IPS-15b (cell line): ENCODE results near the gene BBLN.
A peak's percentile ranks its signal among the peaks of the same experiment; 100 is the strongest.
"Not testable (repeated sequence)": the region's sequence is repeated elsewhere in the genome, so short reads cannot be mapped to it uniquely, and the experiment has no call there.

Experiments
- H3K27me3 ChIP-seq: one replicate; pipeline ENCODE4 v1.6.1; 2013; ENCODE audit warnings: low read length; ENCODE audit not compliant: control insufficient read depth, insufficient read depth
- H3K36me3 ChIP-seq: one replicate; pipeline ENCODE4 v1.6.1; 2013; ENCODE audit warnings: low read length; ENCODE audit not compliant: control insufficient read depth, insufficient read depth
- H3K4me1 ChIP-seq: one replicate; pipeline ENCODE4 v1.6.1; 2013; ENCODE audit warnings: mild to moderate bottlenecking, low read length; ENCODE audit not compliant: control insufficient read depth, insufficient read depth
- H3K4me3 ChIP-seq: one replicate; pipeline ENCODE4 v1.5.1; 2013; ENCODE audit warnings: low read depth, low read length
- H3K9ac ChIP-seq: one replicate; pipeline ENCODE4 v1.6.1; 2013; ENCODE audit warnings: low read depth, mild to moderate bottlenecking, low read length
- H3K9me3 ChIP-seq: one replicate; pipeline ENCODE4 v1.6.1; 2013; ENCODE audit warnings: mild to moderate bottlenecking, low read length; ENCODE audit not compliant: control insufficient read depth, insufficient read depth

The BBLN gene

GRCh38 chr9:128127990-128128835 lies 31.9 kb upstream of the BBLN start:
- Histone ChIP-seq H3K9me3 (no peaks in the 10 kb centered on the region), H3K4me3 (peak overlapping the region; percentile 93), H3K27me3 (peaks cover 5% of the 10 kb centered on the region), H3K9ac (peak overlapping the region; percentile 95), H3K36me3 (peaks cover 14% of the 10 kb centered on the region), H3K4me1 (no peaks in the 10 kb centered on the region)

GRCh38 chr9:128128836-128129590 lies 31.1 kb upstream of the BBLN start:
- H3K9me3 ChIP-seq = no peaks in the 10 kb centered on the region
- peak overlapping the region; percentile 93 for H3K4me3 ChIP-seq
- no peaks in the 10 kb centered on the region for H3K4me1 ChIP-seq
- peaks cover 5% of the 10 kb centered on the region for H3K27me3 ChIP-seq
- peak overlapping the region; percentile 37 for H3K9ac ChIP-seq
- H3K36me3 ChIP-seq = peaks cover 7% of the 10 kb centered on the region

GRCh38 chr9:128129976-128130590 lies 30.0 kb upstream of the BBLN start:
- H3K27me3 ChIP-seq, H3K4me1 ChIP-seq, H3K4me3 ChIP-seq, H3K9ac ChIP-seq, H3K36me3 ChIP-seq, H3K9me3 ChIP-seq: not testable (repeated sequence)

GRCh38 chr9:128130651-128131050 lies 29.4 kb upstream of the BBLN start:
- H3K9me3 ChIP-seq, H3K36me3 ChIP-seq, H3K9ac ChIP-seq, H3K4me3 ChIP-seq, H3K4me1 ChIP-seq, H3K27me3 ChIP-seq: not testable (repeated sequence)

GRCh38 chr9:128131346-128131745 lies 28.7 kb upstream of the BBLN start:
- not testable (repeated sequence) for H3K4me3 ChIP-seq, H3K9ac ChIP-seq, H3K36me3 ChIP-seq, H3K27me3 ChIP-seq, H3K9me3 ChIP-seq, H3K4me1 ChIP-seq

- H3K4me1 ChIP-seq, H3K9me3 ChIP-seq, H3K4me3 ChIP-seq, H3K27me3 ChIP-seq, H3K9ac ChIP-seq, H3K36me3 ChIP-seq: not testable (repeated sequence)
These were observed 27.9 kb upstream of the BBLN start for GRCh38 chr9:128132139-128132538.

GRCh38 chr9:128135561-128135960 lies 24.5 kb upstream of the BBLN start:
- not testable (repeated sequence) for H3K4me3 ChIP-seq, H3K9ac ChIP-seq, H3K27me3 ChIP-seq, H3K36me3 ChIP-seq, H3K9me3 ChIP-seq, H3K4me1 ChIP-seq

GRCh38 chr9:128136816-128137793 lies 23.0 kb upstream of the BBLN start:
- Histone ChIP-seq H3K4me3 (no peak overlapping the region), H3K9ac (no peak overlapping the region), H3K9me3 (no peaks in the 10 kb centered on the region), H3K36me3 (no peaks in the 10 kb centered on the region), H3K27me3 (no peaks in the 10 kb centered on the region), H3K4me1 (no peaks in the 10 kb centered on the region)

GRCh38 chr9:128138001-128138400 lies 22.1 kb upstream of the BBLN start:
- H3K27me3 ChIP-seq = no peaks in the 10 kb centered on the region
- no peak overlapping the region for H3K9ac ChIP-seq
- no peaks in the 10 kb centered on the region for H3K9me3 ChIP-seq
- H3K36me3 ChIP-seq = no peaks in the 10 kb centered on the region
- no peaks in the 10 kb centered on the region for H3K4me1 ChIP-seq
- H3K4me3 ChIP-seq = no peak overlapping the region

- H3K4me3 ChIP-seq = no peak overlapping the region
- H3K36me3 ChIP-seq = no peaks in the 10 kb centered on the region
- no peaks in the 10 kb centered on the region for H3K9me3 ChIP-seq
- no peaks in the 10 kb centered on the region for H3K27me3 ChIP-seq
- H3K4me1 ChIP-seq = no peaks in the 10 kb centered on the region
- no peak overlapping the region for H3K9ac ChIP-seq
These were observed 20.4 kb upstream of the BBLN start for GRCh38 chr9:128139621-128140020.

- Histone ChIP-seq H3K36me3 (no peaks in the 10 kb centered on the region), H3K27me3 (no peaks in the 10 kb centered on the region), H3K4me3 (no peak overlapping the region), H3K4me1 (no peaks in the 10 kb centered on the region), H3K9me3 (no peaks in the 10 kb centered on the region), H3K9ac (no peak overlapping the region)
These were observed 18.5 kb upstream of the BBLN start for GRCh38 chr9:128141604-128142003.
